WI38 (cell line): Measurements from ENCODE around the gene FGF14.

Experiments
- H3K4me3 ChIP-seq: 2 replicates; pipeline ENCODE4 v1.5.1; 2011; ENCODE audit warnings: low read depth, mild to moderate bottlenecking, control low read depth, low read length
- TF ChIP-seq, protein P1 (sequence below): IDR thresholded peaks from 2 replicates; pipeline ENCODE4 v1.5.1; 2012; ENCODE audit warnings: low read depth, mild to moderate bottlenecking, control low read depth, low read length

FGF14 gene

DNA sequence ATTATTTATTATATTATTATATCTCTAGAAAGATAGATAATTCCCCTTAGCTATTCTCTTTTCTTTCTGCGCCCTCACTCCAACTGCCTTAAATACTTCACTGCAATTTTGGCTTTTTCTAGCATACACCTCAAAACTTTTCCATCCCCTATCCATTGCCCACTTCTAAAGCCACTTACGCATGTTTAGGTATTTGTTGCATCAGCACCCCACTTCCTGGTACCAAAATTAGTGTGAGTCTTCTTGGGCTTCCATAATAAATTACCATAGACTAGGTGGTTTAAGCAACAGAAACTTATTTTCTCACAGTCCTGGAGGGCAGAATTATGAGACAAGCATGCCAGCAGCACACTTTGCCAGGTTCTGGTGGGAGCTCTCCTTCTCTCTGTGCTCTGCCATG, 209.0 kb downstream of the FGF14 start:
- TF ChIP-seq, protein P1, sequence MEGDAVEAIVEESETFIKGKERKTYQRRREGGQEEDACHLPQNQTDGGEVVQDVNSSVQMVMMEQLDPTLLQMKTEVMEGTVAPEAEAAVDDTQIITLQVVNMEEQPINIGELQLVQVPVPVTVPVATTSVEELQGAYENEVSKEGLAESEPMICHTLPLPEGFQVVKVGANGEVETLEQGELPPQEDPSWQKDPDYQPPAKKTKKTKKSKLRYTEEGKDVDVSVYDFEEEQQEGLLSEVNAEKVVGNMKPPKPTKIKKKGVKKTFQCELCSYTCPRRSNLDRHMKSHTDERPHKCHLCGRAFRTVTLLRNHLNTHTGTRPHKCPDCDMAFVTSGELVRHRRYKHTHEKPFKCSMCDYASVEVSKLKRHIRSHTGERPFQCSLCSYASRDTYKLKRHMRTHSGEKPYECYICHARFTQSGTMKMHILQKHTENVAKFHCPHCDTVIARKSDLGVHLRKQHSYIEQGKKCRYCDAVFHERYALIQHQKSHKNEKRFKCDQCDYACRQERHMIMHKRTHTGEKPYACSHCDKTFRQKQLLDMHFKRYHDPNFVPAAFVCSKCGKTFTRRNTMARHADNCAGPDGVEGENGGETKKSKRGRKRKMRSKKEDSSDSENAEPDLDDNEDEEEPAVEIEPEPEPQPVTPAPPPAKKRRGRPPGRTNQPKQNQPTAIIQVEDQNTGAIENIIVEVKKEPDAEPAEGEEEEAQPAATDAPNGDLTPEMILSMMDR, result no peak
- H3K4me3 ChIP-seq, result no peak overlapping the region

DNA sequence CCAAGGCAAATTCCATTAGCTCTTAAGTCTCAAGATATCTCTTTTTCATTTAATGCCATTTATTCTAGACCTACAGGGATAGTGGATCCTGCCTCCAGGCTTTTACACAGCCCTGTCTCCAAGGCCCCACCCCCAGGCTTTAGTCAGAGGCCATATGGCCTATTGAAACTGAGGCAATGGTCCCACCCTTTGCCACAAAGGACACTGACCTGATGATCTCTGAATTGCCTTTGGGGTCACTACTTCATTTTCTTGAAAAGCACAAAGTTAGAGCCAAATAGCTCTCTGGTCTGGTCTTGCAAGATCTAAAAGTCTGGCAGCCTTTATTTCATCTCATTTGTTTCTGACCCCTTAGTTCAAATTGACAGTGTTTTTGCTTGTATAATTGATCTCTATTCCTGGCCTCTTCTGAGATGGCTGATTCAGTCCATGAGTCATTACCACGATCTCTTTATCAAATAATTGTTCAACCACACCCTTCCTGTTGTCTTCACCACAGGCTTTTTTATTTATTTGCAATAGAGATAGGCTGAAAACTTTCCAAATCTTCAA, 209.8 kb downstream of the FGF14 start:
- TF ChIP-seq, protein P1, result no peak
- H3K4me3 ChIP-seq, result no peak overlapping the region

DNA sequence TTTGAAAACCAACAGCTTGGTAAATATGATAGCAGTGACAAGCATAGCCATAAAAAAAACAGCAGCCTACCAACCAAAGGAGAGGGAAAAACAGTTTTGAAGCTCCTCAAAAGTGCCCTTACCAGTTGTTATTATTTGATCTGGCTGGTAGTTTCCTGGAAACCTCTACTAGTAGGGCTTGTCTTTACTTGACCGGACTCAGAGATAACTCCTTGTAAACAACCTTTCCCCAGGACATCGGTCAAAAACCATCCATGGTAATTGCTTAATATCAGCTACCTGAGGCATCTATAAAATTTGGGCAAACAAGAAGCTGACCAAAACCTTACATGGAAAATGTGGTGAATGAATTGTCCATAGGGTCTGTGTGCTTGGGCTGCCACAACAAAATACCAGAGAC, 210.9 kb downstream of the FGF14 start:
- no peak overlapping the region for H3K4me3 ChIP-seq
- TF ChIP-seq, protein P1, result no peak

DNA sequence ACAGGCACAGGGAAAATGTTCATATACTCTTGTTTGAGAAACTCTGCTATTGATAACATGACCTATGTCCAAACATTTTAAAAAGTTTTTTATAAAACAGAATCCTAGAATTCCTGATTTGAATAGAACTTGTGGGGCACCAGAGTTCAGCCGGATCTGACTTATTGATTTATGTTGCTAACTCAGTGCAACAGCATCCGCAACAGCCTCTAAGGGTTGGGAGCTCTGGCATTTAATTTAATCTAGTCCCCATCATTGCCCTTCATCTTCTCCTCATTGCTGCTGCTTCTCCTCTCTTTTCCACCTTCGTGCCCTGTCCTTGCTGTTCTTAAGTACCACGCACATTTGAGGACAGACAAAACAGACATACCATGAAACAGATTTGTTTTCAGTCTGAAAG, 214.5 kb downstream of the FGF14 start:
- H3K4me3 ChIP-seq, result no peak overlapping the region
- TF ChIP-seq, protein P1, result no peak

DNA sequence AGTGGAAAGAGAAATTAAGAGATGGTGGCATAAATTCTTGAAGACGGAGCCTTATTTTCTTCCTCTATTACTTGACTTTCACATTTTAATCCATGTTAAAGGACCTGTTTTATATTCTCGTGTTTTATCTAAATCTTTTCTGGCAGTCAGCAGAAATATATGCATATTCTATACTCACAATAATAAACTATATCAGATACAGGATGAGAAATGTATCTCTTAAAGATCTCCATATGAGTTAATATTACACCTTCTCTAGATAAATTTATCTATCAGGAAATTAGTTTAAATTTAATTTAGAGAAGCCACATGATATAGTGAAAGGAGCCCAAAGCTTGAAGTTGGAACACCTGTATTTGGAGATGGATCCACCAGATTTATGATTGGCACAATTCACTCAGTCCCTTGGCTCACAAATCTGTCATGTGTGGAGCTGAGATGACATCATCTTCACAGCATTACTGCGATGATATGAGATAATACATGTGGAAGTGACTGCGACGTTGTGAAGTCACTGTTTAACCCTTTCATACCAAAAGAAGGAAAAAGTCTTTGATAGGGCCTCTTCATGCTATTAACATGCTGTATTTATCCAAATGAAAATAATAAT, 216.4 kb downstream of the FGF14 start:
- TF ChIP-seq, protein P1, result no peak
- H3K4me3 ChIP-seq, result no peak overlapping the region

DNA sequence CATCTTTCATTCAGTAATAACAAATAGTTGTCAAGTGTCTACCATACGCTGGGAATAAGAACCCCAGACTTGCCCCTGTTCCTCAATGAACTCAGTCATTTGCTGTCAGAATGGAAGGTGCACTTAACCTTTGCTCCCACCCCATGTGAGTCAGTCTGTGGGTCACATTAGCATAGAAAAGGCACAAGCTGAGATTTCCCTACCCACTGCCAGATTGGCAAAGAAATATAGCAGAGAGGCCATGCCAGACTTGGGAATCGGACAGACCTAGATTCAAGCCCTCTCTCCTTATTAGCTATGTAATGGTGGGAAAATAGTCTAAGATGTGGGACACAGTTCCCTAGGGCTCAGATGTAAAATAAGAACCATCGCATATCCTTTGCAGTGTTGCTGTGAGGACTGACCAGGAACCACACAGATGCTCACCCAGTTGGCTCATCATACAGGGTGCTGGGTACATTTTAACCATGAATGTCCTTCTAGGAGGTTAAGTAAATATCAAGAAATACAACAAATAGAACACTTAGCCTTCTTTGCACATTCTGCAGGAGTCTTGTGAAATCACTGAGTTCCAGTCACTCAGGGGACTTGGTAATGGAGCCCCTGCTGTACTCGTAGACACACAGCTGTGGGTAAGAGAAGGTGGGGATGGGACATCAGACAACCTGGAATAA, 218.2 kb downstream of the FGF14 start:
- TF ChIP-seq, protein P1, result no peak
- no peak overlapping the region for H3K4me3 ChIP-seq

DNA sequence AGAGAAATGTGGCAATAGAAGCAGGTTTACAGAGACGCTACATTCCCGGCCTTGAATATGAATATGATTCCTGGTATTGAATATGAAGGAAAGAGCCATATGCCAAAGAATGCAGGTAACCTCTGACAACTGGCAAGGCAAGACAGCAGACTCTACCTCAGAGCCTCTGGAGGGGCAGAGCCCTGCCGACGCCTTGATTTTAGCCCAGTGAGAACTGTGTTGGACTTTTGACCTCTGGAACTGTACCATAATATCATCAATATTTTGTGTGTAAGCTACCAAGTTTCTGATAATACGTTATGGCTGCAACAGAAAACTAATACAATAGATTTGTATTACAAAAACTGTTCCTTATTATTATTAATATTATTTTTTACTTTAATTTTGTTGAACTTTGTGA, 219.7 kb downstream of the FGF14 start:
- TF ChIP-seq, protein P1, result no peak
- no peak overlapping the region for H3K4me3 ChIP-seq
